ENCODE data around the gene LGALS1. TPM values are rescaled to one million over a fixed set of nuclear protein-coding genes. Genes with fewer than 3 reads are reported as not detected.

The LGALS1 gene
- total and polyA plus RNA-seq, 9 of the 15 experiments (the other 6 are each of a cell fraction or from before 2014, with no cell fraction given) = 160 to 800 (median 330) TPM

- TF ChIP-seq HDAC1 (IDR thresholded peaks at IDR 0.05) = peak in 1 of 2 experiments; percentile 95; a peak in 2 of 4 replicates
- TF ChIP-seq JUND (IDR thresholded peaks at IDR 0.05; ENCODE audit: borderline replicate concordance, low read depth, low read length) = peak; percentile 63
- no peak; the same call in 2 of the 3 replicates for TF ChIP-seq JUND (tag; IDR thresholded peaks at IDR 0.05; ENCODE audit: borderline replicate concordance, low read depth, low read length)
- TF ChIP-seq RUNX1 (IDR thresholded peaks at IDR 0.05; ENCODE audit: low read depth) = no peak
- TF ChIP-seq GABPB1 (CRISPR knock-in tag; IDR thresholded peaks at IDR 0.05) = peak; percentile 97
- TF ChIP-seq SIX5 (IDR thresholded peaks at IDR 0.05; ENCODE audit: borderline replicate concordance in 1 of 2, insufficient read depth in 1 of 2, low read depth in 1 of 2, low read length in 2 of 2) = peak; percentile 34 to 51; a peak in 2 of 4 replicates
- TF ChIP-seq TAF7 (tag; IDR thresholded peaks at IDR 0.05) = peak; percentile 19; the same call in 1 of the 2 replicates
- TF ChIP-seq HLTF (IDR thresholded peaks at IDR 0.05) = 0 out of 2 replicates have a peak, but pooled peaks have one; percentile 53
- TF ChIP-seq ID3 (CRISPR knock-in tag; IDR thresholded peaks at IDR 0.05) = no peak
- peak; percentile 53; the same call in 1 of the 2 replicates for TF ChIP-seq ID3 (tag; IDR thresholded peaks at IDR 0.05)
- TF ChIP-seq MXD1 (CRISPR knock-in tag; IDR thresholded peaks at IDR 0.05; ENCODE audit: borderline replicate concordance, poor library complexity, severe bottlenecking) = no peak
- TF ChIP-seq YY1 (IDR thresholded peaks at IDR 0.05; ENCODE audit: borderline replicate concordance in 1 of 3, control insufficient read depth in 1 of 3, extremely low read depth in 1 of 3, insufficient read depth in 3 of 3, insufficient read length in 1 of 3, insufficient replicate concordance in 2 of 3, low read depth in 1 of 3, low read length in 2 of 3) = peak in 1 of 3 experiments; percentile 54
- TF ChIP-seq MYC (IDR thresholded peaks at IDR 0.05; ENCODE audit: low read depth, low read length) = peak; percentile 89
- TF ChIP-seq MYC (CRISPR knock-in tag; IDR thresholded peaks at IDR 0.05; ENCODE audit: borderline replicate concordance, low read depth) = peak; percentile 91; the same call in 1 of the 2 replicates
- peak; percentile 33; the same call in 1 of the 2 replicates for TF ChIP-seq GTF2E2 (tag; IDR thresholded peaks at IDR 0.05)
- no peak for TF ChIP-seq ZNF347 (CRISPR knock-in tag; IDR thresholded peaks at IDR 0.05; ENCODE audit: low read depth)
- TF ChIP-seq TFAP4 (CRISPR knock-in tag; IDR thresholded peaks at IDR 0.05; ENCODE audit: borderline replicate concordance) = peak; percentile 44; the same call in 1 of the 2 replicates
- no peak for TF ChIP-seq HNRNPLL (IDR thresholded peaks at IDR 0.05; ENCODE audit: low read depth, low read length, poor library complexity, severe bottlenecking)
- TF ChIP-seq SIN3A (IDR thresholded peaks at IDR 0.05; ENCODE audit: borderline replicate concordance in 2 of 2, control insufficient read depth in 1 of 2, low read depth in 2 of 2, low read length in 2 of 2) = peak in 1 of 2 experiments; percentile 82; a peak in 3 of 4 replicates
- TF ChIP-seq ZNF766 (CRISPR knock-in tag; conservative IDR thresholded peaks at IDR 0.05) = 0 out of 2 replicates have a peak, but pooled peaks have one; percentile 20
Measured at GRCh38 chr22:37686002-37686982, 10.9 kb downstream of the LGALS1 start, which contains the start of gene NOL12 (continued).

Data from K562 (cell line).